CD8-positive, alpha-beta memory T cell (primary cell): ENCODE measurements around the gene DOCK2. TPM values are rescaled to one million over a fixed set of nuclear protein-coding genes. Genes with fewer than 3 reads are reported as not detected.

Source experiments
- CTCF ChIA-PET: fragments of 350-600 bp; sonication (Branson Sonifier 250); formaldehyde crosslinking; loops from one replicate; lab custom pipeline; 2021; ENCODE audit warnings: antibody characterized with exemption; lab: Charles Lee
- POLR2A ChIA-PET: fragments of 350-600 bp; sonication (Branson Sonifier 250); formaldehyde crosslinking; loops from one replicate; lab custom pipeline; 2021; ENCODE audit warnings: antibody characterized with exemption; lab: Charles Lee
- DNase-seq, 5 donors: peaks; one replicate each; pipeline versions ENCODE4 v3.0.0 to v3.0.0-alpha.2; 2020 to 2022; ENCODE audit warnings: mixed read lengths in 1 of 5
- H3K27ac ChIP-seq: one replicate; pipeline ENCODE4 v1.7.0; 2013; ENCODE audit warnings: low read depth, mild to moderate bottlenecking, low read length, moderate library complexity
- H3K27me3 ChIP-seq: 2 replicates; pipeline ENCODE4 v1.7.0; 2013; ENCODE audit warnings: low read length, mild to moderate bottlenecking; ENCODE audit not compliant: insufficient read depth, poor library complexity, severe bottlenecking
- H3K36me3 ChIP-seq: 2 replicates; pipeline ENCODE4 v1.7.0; 2013; ENCODE audit warnings: mild to moderate bottlenecking, low read length, moderate library complexity; ENCODE audit not compliant: insufficient read depth
- H3K4me1 ChIP-seq: 2 replicates; pipeline ENCODE4 v1.7.0; 2013; ENCODE audit warnings: mild to moderate bottlenecking, low read length, moderate library complexity; ENCODE audit not compliant: insufficient read depth
- H3K4me3 ChIP-seq: 2 replicates; pipeline ENCODE4 v1.7.0; 2013; ENCODE audit warnings: mild to moderate bottlenecking, low read length
- H3K9me3 ChIP-seq: 2 replicates; pipeline ENCODE4 v1.7.0; 2013; ENCODE audit warnings: mild to moderate bottlenecking, low read length
- H3K27ac Mint-ChIP-seq, 8 donors: one replicate each; pipeline ENCODE4 v1.8.0; 2020 to 2021; ENCODE audit warnings: mixed read lengths in 8 of 8, mild to moderate bottlenecking in 6 of 8, inconsistent platforms in 3 of 8, moderate library complexity in 3 of 8
- H3K27me3 Mint-ChIP-seq, 2 donors: one replicate each; pipeline ENCODE4 v1.8.0; 2020 to 2021; ENCODE audit warnings: mixed read lengths in 2 of 2, mild to moderate bottlenecking in 1 of 2, moderate library complexity in 1 of 2
- H3K36me3 Mint-ChIP-seq, 3 donors: one replicate each; pipeline ENCODE4 v1.8.0; 2020 to 2021; ENCODE audit warnings: mixed read lengths in 3 of 3, inconsistent platforms in 1 of 3, mild to moderate bottlenecking in 1 of 3
- H3K4me1 Mint-ChIP-seq, 3 donors: one replicate each; pipeline ENCODE4 v1.8.0; 2020 to 2021; ENCODE audit warnings: mixed read lengths in 3 of 3, inconsistent platforms in 1 of 3, mild to moderate bottlenecking in 1 of 3
- H3K4me3 Mint-ChIP-seq, 7 donors: one replicate each; pipeline ENCODE4 v1.8.0; 2020 to 2021; ENCODE audit warnings: mixed read lengths in 7 of 7, mild to moderate bottlenecking in 6 of 7, moderate library complexity in 4 of 7, inconsistent platforms in 2 of 7
- H3K9me3 Mint-ChIP-seq, 5 donors: one replicate each; pipeline ENCODE4 v1.8.0; 2020 to 2022; ENCODE audit warnings: mixed read lengths in 5 of 5, mild to moderate bottlenecking in 3 of 5, moderate library complexity in 2 of 5, inconsistent platforms in 1 of 5
- polyA plus RNA-seq: library from polyadenylated mRNA; unstranded; fragments of 300-500 nt; fragmentation: Illumina TruSeq; gene quantifications from one replicate; pipeline ENCODE4 v1.2.3, GENCODE V29; 2021
- total RNA-seq, 2 experiments: library from RNA; stranded (reverse); gene quantifications; one replicate each; pipeline ENCODE4 v1.2.3, GENCODE V29; 2021

Gene DOCK2
- total and polyA plus RNA-seq, 3 experiments from 2014 or later, result 102 to 157 (median 155) TPM

DNA sequence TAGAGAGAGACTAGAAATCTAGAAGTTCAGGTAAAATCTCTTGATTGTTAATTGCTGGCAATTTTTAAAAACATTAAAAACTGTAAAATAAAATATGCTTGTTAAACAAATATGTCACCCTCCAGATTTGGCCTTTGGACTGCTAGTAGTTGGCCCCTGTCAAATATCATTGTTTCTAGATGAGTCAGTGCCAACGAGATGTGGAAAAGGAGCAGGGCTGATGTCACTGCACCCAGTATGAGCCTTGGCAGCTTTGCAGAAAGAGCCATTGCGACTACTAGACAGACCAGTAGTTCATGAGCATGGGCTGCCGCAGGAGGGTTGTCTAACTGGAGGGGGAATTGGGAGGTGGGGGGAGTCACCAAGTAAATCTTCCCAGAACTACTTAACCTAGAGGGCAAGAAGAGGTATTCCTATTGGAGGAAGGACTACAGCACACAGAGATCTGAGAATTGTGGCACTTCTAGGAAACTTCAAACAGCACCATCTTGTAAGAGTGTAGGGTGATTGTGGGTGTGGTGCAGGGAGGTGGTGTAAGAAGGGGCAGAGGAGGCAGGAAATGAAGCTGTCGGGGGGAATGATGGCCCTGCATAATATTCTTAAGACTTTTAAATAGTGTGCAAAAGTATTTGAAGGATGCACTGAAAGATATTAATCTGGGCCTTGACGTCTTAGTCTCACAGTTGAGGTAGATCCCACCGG lies 7.1 kb upstream of the DOCK2 start:
- Histone ChIP-seq H3K27ac (no peak overlapping the region), H3K27me3 (no peaks in the 10 kb centered on the region), H3K4me3 (no peak overlapping the region), H3K9me3 (no peaks in the 10 kb centered on the region), H3K36me3 (no peaks in the 10 kb centered on the region), H3K4me1 (no peaks in the 10 kb centered on the region)
- POLR2A ChIA-PET, result no interaction called here
- Mint-ChIP-seq H3K4me1 (no peaks in the 10 kb centered on the region), H3K4me3 (no peak overlapping the region), H3K9me3 (peaks cover 0 to 6% (median 0%) of the 10 kb centered on the region in 5 donors), H3K27me3 (peaks cover 0 to 9% of the 10 kb centered on the region in 2 donors), H3K27ac (no peak overlapping the region), H3K36me3 (peaks cover 0 to 12% (median 0%) of the 10 kb centered on the region in 3 donors)
- DNase-seq, result no peak
- CTCF ChIA-PET, result no interaction called here

DNA sequence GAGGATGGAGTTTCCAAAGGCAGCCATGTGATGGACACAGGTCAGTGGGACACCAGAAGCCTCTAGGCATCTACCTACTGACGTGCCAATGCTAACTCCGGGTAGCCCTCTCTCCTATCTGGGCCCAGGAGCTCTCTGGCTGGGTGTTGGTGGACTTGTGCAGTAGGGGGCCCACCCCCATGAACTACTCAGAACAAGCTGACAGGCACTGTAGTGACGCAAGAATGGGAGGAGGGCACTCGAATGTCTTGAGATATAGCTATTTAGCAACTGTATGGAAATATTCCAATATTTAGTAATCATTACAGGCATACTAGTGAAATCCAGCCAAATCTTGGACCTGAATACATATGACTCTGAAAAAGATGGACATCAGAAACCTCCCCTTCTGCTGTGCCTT lies 5.7 kb upstream of the DOCK2 start:
- POLR2A ChIA-PET, result no interaction called here
- H3K27me3 ChIP-seq, result no peaks in the 10 kb centered on the region
- Mint-ChIP-seq H3K4me3 (no peak overlapping the region), H3K36me3 (peaks cover 0 to 12% (median 0%) of the 10 kb centered on the region in 3 donors), H3K27ac (no peak overlapping the region), H3K4me1 (peaks cover 1 to 5% (median 2%) of the 10 kb centered on the region in 3 donors), H3K27me3 (peaks cover 0 to 9% of the 10 kb centered on the region in 2 donors), H3K9me3 (peaks cover 0 to 6% (median 0%) of the 10 kb centered on the region in 5 donors)
- no peak overlapping the region for H3K27ac ChIP-seq
- DNase-seq, result no peak
- H3K36me3 ChIP-seq, result no peaks in the 10 kb centered on the region
- CTCF ChIA-PET, result no interaction called here
- H3K4me3 ChIP-seq, result no peak overlapping the region
- no peaks in the 10 kb centered on the region for H3K9me3 ChIP-seq
- H3K4me1 ChIP-seq, result peaks cover 2% of the 10 kb centered on the region

DNA sequence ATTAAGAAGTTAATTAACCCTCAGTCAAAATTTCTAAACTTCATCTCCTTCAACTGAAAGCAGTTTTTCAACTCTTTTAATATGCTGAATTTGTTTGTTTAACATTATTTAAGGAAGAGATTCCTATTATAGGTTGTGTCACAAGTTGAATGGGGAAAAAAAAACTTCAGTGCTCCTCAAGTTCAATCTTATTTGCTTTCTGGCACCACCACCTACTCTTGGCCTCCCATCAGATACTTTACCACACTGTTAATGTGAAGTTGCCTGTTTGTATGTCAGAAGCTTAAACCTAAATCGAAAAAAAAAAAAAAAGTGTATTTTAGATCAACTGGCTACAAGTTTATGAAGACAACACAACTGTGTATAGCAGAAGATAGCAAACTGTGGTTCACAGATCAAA lies 4.1 kb upstream of the DOCK2 start:
- no peak overlapping the region for H3K27ac Mint-ChIP-seq
- no peaks in the 10 kb centered on the region for H3K9me3 ChIP-seq
- H3K27me3 ChIP-seq, result no peaks in the 10 kb centered on the region
- H3K27me3 Mint-ChIP-seq, result peaks cover 0 to 9% of the 10 kb centered on the region in 2 donors
- ChIA-PET CTCF (no interaction called here), POLR2A (no interaction called here)
- no peak for DNase-seq
- H3K9me3 Mint-ChIP-seq, result peaks cover 0 to 6% (median 0%) of the 10 kb centered on the region in 5 donors
- no peak overlapping the region for H3K27ac ChIP-seq
- H3K36me3 ChIP-seq, result no peaks in the 10 kb centered on the region
- H3K4me3 ChIP-seq, result no peak overlapping the region
- no peak overlapping the region for H3K4me3 Mint-ChIP-seq
- peaks cover 6 to 14% (median 10%) of the 10 kb centered on the region in 3 donors for H3K4me1 Mint-ChIP-seq
- peaks cover 7% of the 10 kb centered on the region for H3K4me1 ChIP-seq
- peaks cover 0 to 11% (median 5%) of the 10 kb centered on the region in 3 donors for H3K36me3 Mint-ChIP-seq

DNA sequence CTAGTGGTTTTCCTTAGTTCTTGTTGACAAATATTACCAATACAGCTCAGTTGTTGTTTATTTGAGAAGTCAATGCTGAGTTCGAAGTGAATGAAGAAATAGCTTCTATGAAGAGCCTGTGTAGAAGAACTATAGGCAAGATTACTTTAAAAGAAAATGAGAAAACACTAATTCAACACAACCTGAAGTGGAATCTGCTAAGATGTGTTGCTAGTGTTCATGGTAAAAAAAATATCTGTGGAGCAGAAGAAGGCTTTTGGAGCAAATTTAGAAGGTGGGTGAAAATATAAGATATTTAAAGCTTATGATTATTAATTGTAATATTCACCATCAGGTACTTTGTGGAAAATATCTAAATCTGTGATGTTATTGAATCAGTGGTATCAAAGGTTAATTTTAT lies 2.5 kb upstream of the DOCK2 start:
- H3K9me3 Mint-ChIP-seq, result peaks cover 0 to 6% (median 0%) of the 10 kb centered on the region in 5 donors
- Histone ChIP-seq H3K4me3 (no peak overlapping the region), H3K9me3 (no peaks in the 10 kb centered on the region), H3K27me3 (no peaks in the 10 kb centered on the region), H3K27ac (no peak overlapping the region), H3K4me1 (peaks cover 23% of the 10 kb centered on the region), H3K36me3 (no peaks in the 10 kb centered on the region)
- H3K27me3 Mint-ChIP-seq, result peaks cover 0 to 9% of the 10 kb centered on the region in 2 donors
- DNase-seq, result no peak
- peaks cover 23 to 30% (median 27%) of the 10 kb centered on the region in 3 donors for H3K4me1 Mint-ChIP-seq
- H3K27ac Mint-ChIP-seq, result no peak overlapping the region
- H3K36me3 Mint-ChIP-seq, result peaks cover 3 to 25% (median 8%) of the 10 kb centered on the region in 3 donors
- ChIA-PET CTCF (interaction anchor here (0.9 kb wide), 1 partner anchor 51 kb away, joined by 3 read pairs; the partner anchor contains the start of gene SPDL1), POLR2A (no interaction called here)
- peak overlapping the region in 1 of 7 donors; percentile 32 for H3K4me3 Mint-ChIP-seq

DNA sequence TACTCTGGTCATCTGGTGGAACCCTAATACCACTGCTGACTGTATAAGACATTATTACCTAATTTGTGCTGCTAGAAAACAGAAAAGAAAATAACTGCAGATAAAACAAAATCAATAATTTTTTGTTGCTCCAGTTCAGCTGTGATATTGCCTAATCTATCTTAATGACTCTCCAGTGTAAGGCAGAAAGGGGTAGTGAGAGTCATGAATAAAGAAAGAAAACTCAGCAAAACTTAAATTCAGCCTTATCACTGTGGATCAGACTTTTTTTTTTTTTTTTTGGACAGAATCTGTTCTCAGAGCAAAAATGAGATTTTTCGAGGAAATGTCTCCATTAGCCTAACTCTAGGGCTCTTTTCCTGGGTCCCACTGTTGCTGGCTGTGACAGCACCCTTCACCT lies 1.1 kb upstream of the DOCK2 start:
- H3K36me3 ChIP-seq, result no peaks in the 10 kb centered on the region
- peaks cover 0 to 5% of the 10 kb centered on the region in 2 donors for H3K27me3 Mint-ChIP-seq
- CTCF ChIA-PET, result interaction anchor here (1.0 kb wide), 1 partner anchor 10 kb away, joined by 3 read pairs; no protein-coding TSS in a partner anchor
- H3K27me3 ChIP-seq, result no peaks in the 10 kb centered on the region
- peaks cover 36% of the 10 kb centered on the region for H3K4me1 ChIP-seq
- H3K4me3 ChIP-seq, result no peak overlapping the region
- no peak for DNase-seq
- peaks cover 11 to 34% (median 11%) of the 10 kb centered on the region in 3 donors for H3K36me3 Mint-ChIP-seq
- POLR2A ChIA-PET, result interaction anchor here (0.7 kb wide), 2 partner anchors 26 to 404 kb away, joined by 4 to 7 read pairs; no protein-coding TSS in a partner anchor
- H3K4me1 Mint-ChIP-seq, result peaks cover 35 to 44% (median 40%) of the 10 kb centered on the region in 3 donors
- H3K9me3 ChIP-seq, result no peaks in the 10 kb centered on the region
- peak overlapping the region; percentile 88 to 97 (median 94) for H3K4me3 Mint-ChIP-seq
- H3K9me3 Mint-ChIP-seq, result peaks cover 0 to 6% (median 0%) of the 10 kb centered on the region in 5 donors
- no peak overlapping the region for H3K27ac ChIP-seq
- peak overlapping the region in 3 of 8 donors; percentile 24 to 84 (median 81) for H3K27ac Mint-ChIP-seq

DNA sequence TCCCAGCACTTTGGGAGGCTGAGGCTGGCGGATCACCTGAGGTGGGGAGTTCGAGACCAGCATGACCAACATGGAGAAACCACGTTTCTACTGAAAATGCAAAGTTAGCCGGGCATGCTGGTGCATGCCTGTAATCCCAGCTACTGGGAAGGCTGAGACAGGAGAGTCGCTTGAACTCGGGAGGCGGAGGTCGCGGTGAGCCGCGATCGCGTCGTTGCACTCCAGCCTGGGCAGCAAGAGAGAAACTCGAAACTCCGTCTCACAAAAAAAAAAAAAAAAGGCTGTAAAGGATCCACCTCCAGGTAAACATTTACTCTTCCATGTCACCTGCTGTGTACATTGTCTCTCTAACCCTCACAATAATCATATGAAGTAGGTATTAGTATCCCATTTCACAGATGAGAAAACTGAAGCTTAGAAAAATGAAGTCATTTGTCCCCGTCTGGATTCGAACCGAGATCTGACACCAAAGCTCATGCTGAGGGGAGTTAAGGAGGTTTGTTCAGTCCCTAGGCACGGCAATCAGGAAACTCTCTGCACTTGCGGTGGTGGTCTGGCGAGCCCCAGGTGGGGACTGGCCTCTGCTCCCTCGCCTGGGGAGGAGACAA lies 494 bp upstream of the DOCK2 start:
- H3K9me3 ChIP-seq, result no peaks in the 10 kb centered on the region
- ChIA-PET CTCF (interaction anchor here (1.0 to 1.6 kb wide), 3 partner anchors 11 to 17 kb away, joined by 3 to 4 read pairs (median 3); no protein-coding TSS in a partner anchor), POLR2A (interaction anchor here (0.6 to 1.8 kb wide), 6 partner anchors 15 to 694 kb away, joined by 3 to 10 read pairs (median 3); partner anchors contain the start of gene SPDL1)
- Mint-ChIP-seq H3K4me3 (peak overlapping the region; percentile 94 to 97 (median 95)), H3K9me3 (peaks cover 0 to 6% (median 0%) of the 10 kb centered on the region in 5 donors), H3K36me3 (peaks cover 11 to 40% (median 12%) of the 10 kb centered on the region in 3 donors), H3K27me3 (peaks cover 0 to 4% of the 10 kb centered on the region in 2 donors), H3K4me1 (peaks cover 42 to 50% (median 47%) of the 10 kb centered on the region in 3 donors), H3K27ac (peak overlapping the region; percentile 84 to 98 (median 94))
- H3K4me3 ChIP-seq, result peak overlapping the region; percentile 96
- H3K27me3 ChIP-seq, result no peaks in the 10 kb centered on the region
- H3K36me3 ChIP-seq, result no peaks in the 10 kb centered on the region
- H3K4me1 ChIP-seq, result peaks cover 37% of the 10 kb centered on the region
- no peak for DNase-seq
- peak overlapping the region; percentile 85 for H3K27ac ChIP-seq

DNA sequence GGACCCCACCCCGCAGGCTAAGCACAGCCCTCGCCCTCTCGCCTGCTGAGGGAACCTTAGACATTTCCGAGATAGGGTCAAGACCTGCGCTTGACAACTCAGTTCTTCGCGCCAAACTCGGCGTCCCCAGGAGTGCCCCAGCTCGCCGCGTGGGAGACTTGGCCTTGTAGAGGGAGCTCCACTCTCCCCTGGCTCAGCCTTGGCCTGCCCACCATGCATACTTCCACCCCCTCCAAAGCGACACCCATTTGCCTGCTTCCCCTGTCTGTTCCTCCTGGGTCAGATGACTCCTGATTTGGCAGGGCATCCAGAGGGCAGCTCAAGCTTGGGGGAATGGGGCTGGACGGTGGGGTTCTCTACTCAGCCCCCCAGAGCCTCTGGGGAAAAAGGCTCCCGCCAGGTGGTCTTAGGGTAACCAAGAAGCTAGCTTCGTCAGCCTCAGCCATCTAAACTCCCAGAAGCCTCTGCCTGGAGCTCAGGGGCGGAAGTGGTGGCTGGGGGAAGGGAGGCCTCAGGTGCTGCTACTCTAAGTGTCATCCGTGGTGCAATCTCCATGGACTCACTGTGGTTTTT lies 560 bp downstream of the DOCK2 start:
- ChIA-PET CTCF (interaction anchor here (0.9 to 1.6 kb wide), 6 partner anchors 10 to 64 kb away, joined by 3 to 4 read pairs (median 4); no protein-coding TSS in a partner anchor), POLR2A (interaction anchor here (0.7 to 1.8 kb wide), 6 partner anchors 14 to 676 kb away, joined by 3 to 10 read pairs (median 3); partner anchors contain the start of gene SPDL1)
- Mint-ChIP-seq H3K4me3 (peak overlapping the region; percentile 94 to 97 (median 95)), H3K9me3 (peaks cover 0 to 6% (median 0%) of the 10 kb centered on the region in 5 donors), H3K36me3 (peaks cover 11 to 45% (median 15%) of the 10 kb centered on the region in 3 donors), H3K27me3 (no peaks in the 10 kb centered on the region), H3K27ac (peak overlapping the region; percentile 84 to 98 (median 90)), H3K4me1 (peaks cover 50 to 61% (median 57%) of the 10 kb centered on the region in 3 donors)
- H3K4me1 ChIP-seq, result peaks cover 37% of the 10 kb centered on the region
- H3K27ac ChIP-seq, result peak overlapping the region; percentile 85
- DNase-seq, result peak; percentile 50 to 88 (median 73)
- H3K9me3 ChIP-seq, result no peaks in the 10 kb centered on the region
- H3K36me3 ChIP-seq, result no peaks in the 10 kb centered on the region
- H3K27me3 ChIP-seq, result no peaks in the 10 kb centered on the region
- H3K4me3 ChIP-seq, result peak overlapping the region; percentile 96
